ENCODE data around the gene WBP1L. TPM values are rescaled to one million over a fixed set of nuclear protein-coding genes. Genes with fewer than 3 reads are reported as not detected.
A peak's percentile ranks its signal among the peaks of the same experiment; 100 is the strongest.
"Not testable (repeated sequence)": the region's sequence is repeated elsewhere in the genome, so short reads cannot be mapped to it uniquely, and the experiment has no call there.

Gene WBP1L
- 10 to 100 TPM; 34.9 to 40.7 (median 38.6) TPM for total RNA-seq (2021; fragmentation: NEBNext Ultra II Directional; extraction: Animal tissue kit (Norgen Biotek cat#: 25700))
- long read RNA-seq, partial matches to known transcripts: 16 of 17 reads
- long read RNA-seq, other reads (novel, unspliced or antisense): 0 of 17 reads

GRCh38 chr10:102743588-102744373 lies at the start of gene WBP1L:
TSS of gene WBP1L (plus strand) at chr10:102743948. CDS start at chr10:102744054, 106 bp downstream.
- Mint-ChIP-seq H3K27ac (peak within 1 kb of the TSS; percentile 79), H3K4me3 (peak within 1 kb of the TSS; percentile 95), H3K4me1 (ENCODE audit: low read depth) (peaks cover 35% of the 10 kb centered on the region), H3K9me3 (no peaks in the 10 kb centered on the region), H3K36me3 (ENCODE audit: low read depth) (no peaks in the 10 kb centered on the region; the same call in 1 of the 2 replicates), H3K27me3 (ENCODE audit: insufficient read depth) (peaks cover 1% of the 10 kb centered on the region)
- TF ChIP-seq CTCF (IDR thresholded peaks at IDR 0.05): no peak
- peak; percentile 100 for DNase-seq

DNA sequence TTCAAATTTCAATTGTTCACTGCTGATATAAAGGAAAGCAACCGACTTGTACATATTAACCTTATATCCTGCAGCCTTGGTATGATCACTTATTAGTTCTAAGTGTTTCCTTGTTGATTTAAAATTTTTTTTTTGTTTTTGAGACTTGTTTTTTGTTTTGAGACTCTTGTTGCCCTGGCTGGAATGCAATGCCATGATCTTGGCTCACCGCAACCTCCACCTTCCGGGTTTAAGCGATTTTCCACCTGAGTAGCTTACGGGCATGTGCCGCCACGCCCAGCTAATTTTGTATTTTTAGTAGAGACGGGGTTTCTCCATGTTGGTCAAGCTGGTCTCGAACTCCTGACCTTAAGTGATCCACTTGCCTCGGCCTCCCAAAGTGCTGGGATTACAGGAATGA lies 48.3 kb upstream of the WBP1L start:
- not testable (repeated sequence) for DNase-seq; H3K4me3 Mint-ChIP-seq; H3K27ac Mint-ChIP-seq; H3K27me3 Mint-ChIP-seq (ENCODE audit: insufficient read depth); H3K9me3 Mint-ChIP-seq
- H3K4me1 Mint-ChIP-seq (ENCODE audit: low read depth): peaks cover 22% of the 10 kb centered on the region
- H3K36me3 Mint-ChIP-seq (ENCODE audit: low read depth): peaks cover 19% of the 10 kb centered on the region

DNA sequence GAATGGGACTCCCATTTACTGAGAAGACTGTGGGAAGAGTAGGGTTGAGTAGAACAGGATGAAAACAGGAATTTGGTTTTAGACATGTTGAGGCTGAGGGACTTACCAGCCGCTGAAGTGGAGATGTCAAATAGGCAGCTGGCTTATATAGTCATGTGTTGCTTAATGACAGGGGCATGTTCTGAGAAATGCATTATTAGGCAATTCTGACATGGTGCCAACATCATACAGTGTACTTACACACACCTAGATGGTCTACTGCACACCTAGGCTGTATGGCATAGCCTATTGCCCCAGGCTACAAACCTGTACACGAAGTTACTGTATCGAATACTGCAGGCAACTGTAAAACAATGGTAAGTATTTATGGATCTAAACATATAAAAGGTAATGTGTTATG lies 47.0 kb upstream of the WBP1L start:
- peaks cover 23% of the 10 kb centered on the region for H3K4me1 Mint-ChIP-seq (ENCODE audit: low read depth)
- DNase-seq: no peak
- no peaks in the 10 kb centered on the region for H3K27me3 Mint-ChIP-seq (ENCODE audit: insufficient read depth)
- no peak overlapping the region for H3K27ac Mint-ChIP-seq
- no peaks in the 10 kb centered on the region for H3K9me3 Mint-ChIP-seq
- H3K4me3 Mint-ChIP-seq: no peak overlapping the region
- no peak for TF ChIP-seq CTCF (IDR thresholded peaks at IDR 0.05)
- H3K36me3 Mint-ChIP-seq (ENCODE audit: low read depth): peaks cover 19% of the 10 kb centered on the region

DNA sequence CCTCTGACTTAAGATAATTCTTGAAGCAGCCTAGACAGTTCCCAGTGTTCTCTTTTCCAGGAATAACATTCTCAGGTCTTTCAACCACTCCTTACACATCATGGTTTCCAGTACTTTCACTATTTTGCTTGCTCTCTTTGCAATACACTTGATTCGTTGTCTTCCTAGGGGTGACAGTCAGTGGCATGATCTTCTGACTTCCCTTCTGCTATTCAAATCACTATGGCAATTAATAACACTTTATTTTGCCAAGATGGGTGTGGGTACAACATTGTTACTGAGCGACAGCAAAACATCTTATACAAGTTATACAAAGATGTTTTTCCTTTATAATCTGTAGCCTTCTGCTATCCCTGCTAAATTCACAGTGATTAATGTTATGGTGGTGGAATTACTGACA lies 44.9 kb upstream of the WBP1L start:
- TF ChIP-seq CTCF (IDR thresholded peaks at IDR 0.05): no peak
- H3K9me3 Mint-ChIP-seq: no peaks in the 10 kb centered on the region
- H3K4me3 Mint-ChIP-seq: no peak overlapping the region
- peaks cover 19% of the 10 kb centered on the region for H3K36me3 Mint-ChIP-seq (ENCODE audit: low read depth)
- H3K4me1 Mint-ChIP-seq (ENCODE audit: low read depth): peaks cover 18% of the 10 kb centered on the region
- no peak for DNase-seq
- no peaks in the 10 kb centered on the region for H3K27me3 Mint-ChIP-seq (ENCODE audit: insufficient read depth)
- H3K27ac Mint-ChIP-seq: no peak overlapping the region

DNA sequence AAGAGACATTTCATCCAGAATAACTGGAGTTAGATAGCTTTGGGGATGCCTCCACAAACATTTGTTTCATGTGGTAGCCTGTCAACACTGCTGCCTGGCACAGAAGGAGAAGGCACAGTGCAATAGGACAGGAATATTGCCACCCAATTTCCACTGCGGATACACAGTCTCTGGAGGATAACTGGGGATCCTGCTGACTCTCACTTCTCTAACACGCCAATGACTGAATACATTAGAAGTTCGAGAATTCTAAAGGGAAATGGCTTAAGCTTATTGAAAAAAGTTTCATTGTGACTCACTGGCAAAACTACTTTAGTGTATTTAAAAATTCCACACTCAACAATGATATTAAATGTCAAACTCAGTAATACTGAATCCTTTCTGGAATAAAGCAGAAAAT lies 42.5 kb upstream of the WBP1L start:
- H3K4me1 Mint-ChIP-seq (ENCODE audit: low read depth): peaks cover 32% of the 10 kb centered on the region
- TF ChIP-seq CTCF (IDR thresholded peaks at IDR 0.05): no peak
- no peak overlapping the region for H3K27ac Mint-ChIP-seq

GRCh38 chr10:102701796-102702195 lies 42.0 kb upstream of the WBP1L start:
- H3K27me3 Mint-ChIP-seq (ENCODE audit: insufficient read depth): no peaks in the 10 kb centered on the region
- no peaks in the 10 kb centered on the region for H3K9me3 Mint-ChIP-seq
- DNase-seq: no peak
- H3K4me3 Mint-ChIP-seq: no peak overlapping the region
- no peak for TF ChIP-seq CTCF (IDR thresholded peaks at IDR 0.05)
- peaks cover 32% of the 10 kb centered on the region for H3K4me1 Mint-ChIP-seq (ENCODE audit: low read depth)
- H3K27ac Mint-ChIP-seq: no peak overlapping the region
- H3K36me3 Mint-ChIP-seq (ENCODE audit: low read depth): peaks cover 20% of the 10 kb centered on the region; the same call in 1 of the 2 replicates

More for the DNA sequence above, 42.5 kb upstream of the WBP1L start:
- Mint-ChIP-seq H3K27me3 (ENCODE audit: insufficient read depth) (no peaks in the 10 kb centered on the region), H3K9me3 (no peaks in the 10 kb centered on the region), H3K36me3 (ENCODE audit: low read depth) (peaks cover 25% of the 10 kb centered on the region), H3K4me3 (no peak overlapping the region)
- no peak for DNase-seq

Data from HFFc6 (cell line).